ENCODE data around the gene ARHGAP26. TPM values are rescaled to one million over a fixed set of nuclear protein-coding genes. Genes with fewer than 3 reads are reported as not detected.

Gene ARHGAP26
- total and polyA plus RNA-seq, 7 donors, result 2.5 to 28.7 (median 12.0) TPM

DNA sequence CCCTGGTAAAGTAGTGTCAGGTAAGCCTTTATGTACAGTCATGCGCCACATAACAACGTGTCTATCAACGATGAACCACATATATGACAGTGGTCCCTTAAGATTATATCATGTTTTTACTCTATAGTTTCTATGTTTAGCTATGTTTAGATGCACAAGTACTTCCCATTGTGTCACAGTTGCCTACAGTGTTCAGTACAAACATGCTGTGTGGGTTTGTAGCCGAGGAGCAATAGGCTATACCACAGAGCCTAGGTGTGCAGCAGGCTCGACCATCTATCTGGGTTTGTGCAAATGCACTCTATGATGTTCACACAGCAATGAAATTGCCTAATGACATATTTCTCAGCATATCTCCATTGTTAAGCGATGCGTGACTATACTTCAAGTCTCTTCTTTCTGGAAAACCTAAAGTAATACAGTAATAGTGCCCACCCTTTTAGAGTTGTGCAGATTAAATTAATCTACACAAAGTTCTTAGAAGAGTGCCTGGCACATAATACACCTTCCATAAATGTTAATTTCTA is 295.9 kb downstream of the ARHGAP26 start:
- WGBS, 3 donors, result 89 to 94% (median 90%) methylated on average over 7 of the region's 7 CpGs
- no peak for ATAC-seq
- Histone ChIP-seq H3K9me3 (no peaks in the 10 kb centered on the region), H3K4me3 (no peak overlapping the region), H3K36me3 (ENCODE audit: insufficient read depth in 1 of 2, low read depth in 1 of 2) (no peaks in the 10 kb centered on the region), H3K27ac (peak overlapping the region; percentile 81), H3K4me1 (peaks cover 64% of the 10 kb centered on the region), H3K27me3 (ENCODE audit: insufficient read depth in 3 of 3, low read length in 2 of 3) (no peaks in the 10 kb centered on the region)
- TF ChIP-seq, protein P1, sequence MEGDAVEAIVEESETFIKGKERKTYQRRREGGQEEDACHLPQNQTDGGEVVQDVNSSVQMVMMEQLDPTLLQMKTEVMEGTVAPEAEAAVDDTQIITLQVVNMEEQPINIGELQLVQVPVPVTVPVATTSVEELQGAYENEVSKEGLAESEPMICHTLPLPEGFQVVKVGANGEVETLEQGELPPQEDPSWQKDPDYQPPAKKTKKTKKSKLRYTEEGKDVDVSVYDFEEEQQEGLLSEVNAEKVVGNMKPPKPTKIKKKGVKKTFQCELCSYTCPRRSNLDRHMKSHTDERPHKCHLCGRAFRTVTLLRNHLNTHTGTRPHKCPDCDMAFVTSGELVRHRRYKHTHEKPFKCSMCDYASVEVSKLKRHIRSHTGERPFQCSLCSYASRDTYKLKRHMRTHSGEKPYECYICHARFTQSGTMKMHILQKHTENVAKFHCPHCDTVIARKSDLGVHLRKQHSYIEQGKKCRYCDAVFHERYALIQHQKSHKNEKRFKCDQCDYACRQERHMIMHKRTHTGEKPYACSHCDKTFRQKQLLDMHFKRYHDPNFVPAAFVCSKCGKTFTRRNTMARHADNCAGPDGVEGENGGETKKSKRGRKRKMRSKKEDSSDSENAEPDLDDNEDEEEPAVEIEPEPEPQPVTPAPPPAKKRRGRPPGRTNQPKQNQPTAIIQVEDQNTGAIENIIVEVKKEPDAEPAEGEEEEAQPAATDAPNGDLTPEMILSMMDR (IDR thresholded peaks at IDR 0.05), result no peak
- no peak for DNase-seq
- intact Hi-C loops (cut with DNase I), result loop anchor here in 1 of 2 donors (5.0 kb wide), 1 partner anchor 336 kb away; the partner anchor contains the start of gene NR3C1

DNA sequence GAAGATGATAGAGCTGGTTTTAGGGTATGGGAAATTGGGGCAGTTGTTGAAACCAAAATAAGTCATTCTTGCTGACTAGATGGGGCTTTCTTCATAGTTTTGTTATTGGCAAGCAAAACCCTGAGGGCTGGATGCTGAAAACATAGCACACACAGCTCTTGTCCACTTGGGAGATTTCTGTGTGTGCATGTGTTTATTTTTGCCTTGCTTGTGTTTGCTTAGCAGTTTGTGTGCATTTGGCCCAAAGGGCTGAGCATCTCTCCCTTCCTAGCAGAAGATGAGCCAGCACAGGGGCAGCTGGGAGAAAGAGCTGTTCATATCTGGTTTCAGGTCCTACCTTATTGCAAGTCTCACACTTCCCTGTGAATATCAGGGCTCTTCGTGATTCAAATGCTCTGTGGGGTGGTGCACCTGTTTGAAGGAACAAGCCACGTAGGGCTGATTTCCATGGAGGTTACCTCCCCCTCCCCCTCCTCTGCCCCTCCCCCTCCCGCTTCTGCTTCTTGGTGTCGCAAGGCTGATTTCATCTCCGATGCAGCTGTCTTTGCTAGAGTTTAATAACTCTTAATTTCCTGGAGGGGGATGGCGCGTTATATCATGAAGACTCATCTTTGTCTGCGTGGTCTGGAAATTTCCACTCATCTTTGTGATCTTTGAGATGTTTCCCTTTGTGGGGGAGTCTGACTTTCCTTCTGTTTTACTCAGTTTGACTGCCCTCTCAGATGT is 296.5 kb downstream of the ARHGAP26 start:
- ATAC-seq (peak; percentile 67 to 79 (median 72)), DNase-seq (peak; percentile 49 to 72)
- TF ChIP-seq, protein P1 (IDR thresholded peaks at IDR 0.05), result no peak
- Histone ChIP-seq H3K27me3 (ENCODE audit: insufficient read depth in 3 of 3, low read length in 2 of 3) (no peaks in the 10 kb centered on the region), H3K36me3 (ENCODE audit: insufficient read depth in 1 of 2, low read depth in 1 of 2) (no peaks in the 10 kb centered on the region), H3K27ac (peak overlapping the region; percentile 81), H3K4me1 (peaks cover 58% of the 10 kb centered on the region), H3K9me3 (no peaks in the 10 kb centered on the region), H3K4me3 (peak overlapping the region; percentile 23)
- WGBS, 3 donors, result 4 to 12% (median 10%) methylated on average over 8 of the region's 8 CpGs
- intact Hi-C loops (cut with DNase I), result loop anchor here in 1 of 2 donors (5.0 kb wide), 1 partner anchor 336 kb away; the partner anchor contains the start of gene NR3C1

DNA sequence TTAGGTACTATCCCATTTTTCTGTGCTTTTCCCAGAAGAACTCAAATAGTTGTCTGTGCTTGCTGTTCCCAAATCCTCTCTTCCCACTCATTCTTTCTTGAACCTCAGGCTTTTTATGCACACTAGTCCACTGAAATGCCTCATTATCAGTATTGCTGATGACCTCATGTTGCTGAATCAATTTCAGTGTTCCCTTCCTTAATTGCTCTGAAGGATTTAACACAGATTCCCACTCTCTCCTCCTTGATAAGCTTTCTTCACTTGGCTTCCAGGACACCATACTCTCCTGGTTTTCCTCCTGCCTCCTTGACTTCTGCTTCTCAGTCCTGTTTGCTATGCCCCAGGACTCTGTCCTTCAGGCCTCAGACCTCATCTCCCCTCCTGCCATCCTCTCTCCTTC is 298.5 kb downstream of the ARHGAP26 start:
- DNase-seq, result no peak
- Histone ChIP-seq H3K27ac (no peak overlapping the region), H3K4me1 (peaks cover 39% of the 10 kb centered on the region), H3K36me3 (ENCODE audit: insufficient read depth in 1 of 2, low read depth in 1 of 2) (no peaks in the 10 kb centered on the region), H3K4me3 (no peak overlapping the region), H3K9me3 (no peaks in the 10 kb centered on the region), H3K27me3 (ENCODE audit: insufficient read depth in 3 of 3, low read length in 2 of 3) (no peaks in the 10 kb centered on the region)
- no peak for ATAC-seq
- TF ChIP-seq, protein P1 (IDR thresholded peaks at IDR 0.05), result no peak
- intact Hi-C loops (cut with DNase I), result loop anchor here in 1 of 2 donors (5.0 kb wide), 1 partner anchor 334 kb away; the partner anchor contains the start of gene NR3C1

DNA sequence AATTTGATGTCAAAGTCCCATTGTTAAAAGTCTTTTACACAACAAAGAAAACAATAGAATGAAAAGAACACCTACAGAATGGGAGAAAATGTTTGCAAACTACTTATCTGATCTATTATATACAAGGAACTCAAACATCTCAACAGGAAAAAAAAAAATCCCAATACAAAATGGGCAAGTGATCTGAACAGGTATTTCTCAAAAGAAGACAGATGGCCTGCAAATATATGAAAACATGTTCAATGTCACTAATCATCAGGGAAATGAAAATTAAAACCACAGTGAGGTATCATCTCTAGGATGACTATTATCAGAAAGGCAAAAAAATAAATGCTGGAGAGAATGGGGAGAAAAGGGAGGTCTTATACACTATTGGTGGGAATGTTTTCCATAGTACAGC is 301.8 kb downstream of the ARHGAP26 start:
- Histone ChIP-seq H3K27ac (no peak overlapping the region), H3K27me3 (ENCODE audit: insufficient read depth in 3 of 3, low read length in 2 of 3) (no peaks in the 10 kb centered on the region), H3K36me3 (ENCODE audit: insufficient read depth in 1 of 2, low read depth in 1 of 2) (no peaks in the 10 kb centered on the region), H3K4me3 (no peak overlapping the region), H3K4me1 (peaks cover 13% of the 10 kb centered on the region), H3K9me3 (no peaks in the 10 kb centered on the region)
- ATAC-seq (no peak), DNase-seq (no peak)
- TF ChIP-seq, protein P1 (IDR thresholded peaks at IDR 0.05), result no peak
- intact Hi-C loops (cut with DNase I), result no loop called here
